Hepatocyte (in vitro differentiated cells): ENCODE data around the gene FOXK1. TPM values are rescaled to one million over a fixed set of nuclear protein-coding genes. Genes with fewer than 3 reads are reported as not detected.

Experiments
- DNase-seq: peaks from one replicate; pipeline ENCODE4 v3.0.0-alpha.2; 2016; ENCODE audit warnings: low spot score
- H2AFZ ChIP-seq: fragments of 200-600 bp; sonication (generic); 2 replicates; pipeline ENCODE4 v1.6.0; 2016; ENCODE audit warnings: antibody characterized with exemption, mild to moderate bottlenecking
- H3K27ac ChIP-seq: fragments of 200-600 bp; sonication (generic); 2 replicates; pipeline ENCODE4 v1.5.1; 2016; ENCODE audit warnings: mild to moderate bottlenecking
- H3K27me3 ChIP-seq: fragments of 200-600 bp; sonication (generic); 2 replicates; pipeline ENCODE4 v1.6.1; 2016
- H3K36me3 ChIP-seq: fragments of 200-600 bp; sonication (generic); replicated peaks from 2 replicates; pipeline ENCODE4 v1.5.1; 2016; ENCODE audit warnings: low read depth; ENCODE audit not compliant: insufficient read depth
- H3K4me1 ChIP-seq: fragments of 200-600 bp; sonication (generic); 2 replicates; pipeline ENCODE4 v1.5.1; 2016; ENCODE audit warnings: mild to moderate bottlenecking, moderate library complexity; ENCODE audit not compliant: insufficient read depth
- H3K4me2 ChIP-seq: fragments of 200-600 bp; sonication (generic); 2 replicates; pipeline ENCODE4 v1.6.0; 2016
- H3K4me3 ChIP-seq: fragments of 200-600 bp; sonication (generic); 2 replicates; pipeline ENCODE4 v1.5.1; 2016; ENCODE audit warnings: mild to moderate bottlenecking
- H3K79me2 ChIP-seq: fragments of 200-600 bp; sonication (generic); 2 replicates; pipeline ENCODE4 v1.6.0; 2017; ENCODE audit warnings: mild to moderate bottlenecking
- H3K9me2 ChIP-seq: fragments of 200-600 bp; sonication (generic); replicated peaks from 2 replicates; pipeline ENCODE4 v1.6.0; 2017; ENCODE audit warnings: mild to moderate bottlenecking; ENCODE audit not compliant: insufficient read depth
- H3K9me3 ChIP-seq: fragments of 200-600 bp; sonication (generic); 2 replicates; pipeline ENCODE4 v1.5.1; 2016; ENCODE audit warnings: low read depth, mild to moderate bottlenecking
- H4K20me1 ChIP-seq: fragments of 200-600 bp; sonication (generic); 2 replicates; pipeline ENCODE4 v1.6.0; 2016; ENCODE audit warnings: mild to moderate bottlenecking; ENCODE audit not compliant: insufficient read depth, poor library complexity, severe bottlenecking
- EZH2 ChIP-seq: fragments of 200-600 bp; sonication (generic); IDR thresholded peaks from 2 replicates; pipeline ENCODE4 v1.6.1; 2016; ENCODE audit warnings: antibody characterized with exemption, mild to moderate bottlenecking, borderline replicate concordance
- EZH2phosphoT487 ChIP-seq: fragments of 200-600 bp; sonication (generic); IDR thresholded peaks from one replicate; pipeline ENCODE4 v1.6.1; 2018; ENCODE audit warnings: antibody characterized with exemption, mild to moderate bottlenecking, low read depth, moderate library complexity; ENCODE audit not compliant: unreplicated experiment, severe bottlenecking
- WGBS: methylation state at CpG from one replicate; pipeline ENCODE4 v1.1.6; 2016; ENCODE audit warnings: low lambda C conversion rate; ENCODE audit errors: missing lambda C conversion rate; 5-methylcytosine and 5-hydroxymethylcytosine counted together
- polyA plus RNA-seq: library from polyadenylated mRNA; unstranded; fragments of >200 nt; fragmentation: Nextera tagmentation; extraction: Ambion mirVana; gene quantifications from 2 replicates; pipeline ENCODE4 v1.2.1, GENCODE V29; 2016
- total RNA-seq: library from RNA; depleted of rRNA; stranded (reverse); fragments of >200 nt; gene quantifications from 2 replicates; pipeline ENCODE4 v1.2.3, GENCODE V29; 2014
- TF ChIP-seq, protein P1 (sequence below): fragments of 200-600 bp; sonication (generic); IDR thresholded peaks from 2 replicates; pipeline ENCODE4 v1.5.1; 2016; ENCODE audit warnings: antibody characterized with exemption, mild to moderate bottlenecking; ENCODE audit not compliant: poor library complexity

The FOXK1 gene
- total and polyA plus RNA-seq, 2 experiments from 2014 or later, result 8.3 to 17.8 TPM

GRCh38 chr7:4714767-4715409 is 32.8 kb downstream of the FOXK1 start:
- Histone ChIP-seq H4K20me1 (peaks cover 50% of the 10 kb centered on the region), H3K27ac (no peak overlapping the region)

DNA sequence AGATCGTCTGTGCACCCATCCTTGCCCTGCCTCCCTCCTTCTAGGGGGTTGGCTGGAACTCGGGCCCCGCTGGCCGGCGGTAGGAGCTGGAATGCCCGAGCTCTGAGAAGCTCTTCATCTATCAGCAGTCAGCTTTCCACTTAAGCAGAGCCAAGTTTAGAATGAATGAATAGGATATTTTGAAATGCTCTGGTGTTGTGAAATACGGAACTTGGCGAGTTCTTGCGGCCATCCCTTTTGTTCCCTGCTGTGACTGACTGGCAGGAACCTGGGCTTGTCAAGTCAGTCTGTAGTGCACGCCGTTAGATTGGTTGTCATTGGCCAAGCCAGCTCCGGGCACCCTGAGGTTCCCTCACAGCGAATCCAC is 33.3 kb downstream of the FOXK1 start:
- TF ChIP-seq EZH2, result no peak
- TF ChIP-seq, protein P1, sequence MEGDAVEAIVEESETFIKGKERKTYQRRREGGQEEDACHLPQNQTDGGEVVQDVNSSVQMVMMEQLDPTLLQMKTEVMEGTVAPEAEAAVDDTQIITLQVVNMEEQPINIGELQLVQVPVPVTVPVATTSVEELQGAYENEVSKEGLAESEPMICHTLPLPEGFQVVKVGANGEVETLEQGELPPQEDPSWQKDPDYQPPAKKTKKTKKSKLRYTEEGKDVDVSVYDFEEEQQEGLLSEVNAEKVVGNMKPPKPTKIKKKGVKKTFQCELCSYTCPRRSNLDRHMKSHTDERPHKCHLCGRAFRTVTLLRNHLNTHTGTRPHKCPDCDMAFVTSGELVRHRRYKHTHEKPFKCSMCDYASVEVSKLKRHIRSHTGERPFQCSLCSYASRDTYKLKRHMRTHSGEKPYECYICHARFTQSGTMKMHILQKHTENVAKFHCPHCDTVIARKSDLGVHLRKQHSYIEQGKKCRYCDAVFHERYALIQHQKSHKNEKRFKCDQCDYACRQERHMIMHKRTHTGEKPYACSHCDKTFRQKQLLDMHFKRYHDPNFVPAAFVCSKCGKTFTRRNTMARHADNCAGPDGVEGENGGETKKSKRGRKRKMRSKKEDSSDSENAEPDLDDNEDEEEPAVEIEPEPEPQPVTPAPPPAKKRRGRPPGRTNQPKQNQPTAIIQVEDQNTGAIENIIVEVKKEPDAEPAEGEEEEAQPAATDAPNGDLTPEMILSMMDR, result no peak
- no peak for TF ChIP-seq EZH2phosphoT487
- Histone ChIP-seq H3K9me3 (no peaks in the 10 kb centered on the region), H3K27me3 (no peaks in the 10 kb centered on the region), H3K9me2 (no peaks in the 10 kb centered on the region), H3K79me2 (peaks cover 92% of the 10 kb centered on the region), H3K4me1 (peaks cover 15% of the 10 kb centered on the region), H2AFZ (no peak overlapping the region), H3K4me2 (no peak overlapping the region), H3K4me3 (no peak overlapping the region), H3K36me3 (no peaks in the 10 kb centered on the region), H3K27ac (no peak overlapping the region), H4K20me1 (peaks cover 52% of the 10 kb centered on the region)
- DNase-seq, result no peak
- WGBS, result 84% methylated on average over 13 of the region's 13 CpGs

More at GRCh38 chr7:4714767-4715409, 32.8 kb downstream of the FOXK1 start:
- Histone ChIP-seq H3K4me2 (no peak overlapping the region), H3K9me2 (no peaks in the 10 kb centered on the region), H3K4me1 (peaks cover 15% of the 10 kb centered on the region), H3K9me3 (no peaks in the 10 kb centered on the region), H3K4me3 (no peak overlapping the region), H3K79me2 (peaks cover 92% of the 10 kb centered on the region), H2AFZ (no peak overlapping the region), H3K27me3 (no peaks in the 10 kb centered on the region), H3K36me3 (no peaks in the 10 kb centered on the region)
- TF ChIP-seq EZH2phosphoT487 (no peak), EZH2 (no peak)
- TF ChIP-seq, protein P1, result no peak
- 94% methylated on average over 26 of the region's 26 CpGs for WGBS
- no peak for DNase-seq

GRCh38 chr7:4716946-4717795 is 35.1 kb downstream of the FOXK1 start:
- Histone ChIP-seq H3K4me3 (no peak overlapping the region), H3K9me2 (no peaks in the 10 kb centered on the region), H2AFZ (no peak overlapping the region), H3K27ac (no peak overlapping the region), H3K27me3 (no peaks in the 10 kb centered on the region), H3K4me1 (peaks cover 13% of the 10 kb centered on the region), H3K4me2 (no peak overlapping the region), H3K9me3 (no peaks in the 10 kb centered on the region), H4K20me1 (peaks cover 48% of the 10 kb centered on the region), H3K36me3 (no peaks in the 10 kb centered on the region), H3K79me2 (peaks cover 90% of the 10 kb centered on the region)
- 94% methylated on average over 25 of the region's 29 CpGs for WGBS
- DNase-seq, result no peak
- TF ChIP-seq EZH2 (no peak), EZH2phosphoT487 (no peak)
- TF ChIP-seq, protein P1, result no peak
